Caco-2 (cell line): ENCODE measurements around the gene PLA2G2D. TPM values are rescaled to one million over a fixed set of nuclear protein-coding genes. Genes with fewer than 3 reads are reported as not detected.

ENCODE experiments used
- BruUV-seq: library from RNA; stranded (reverse); fragments of 400-500 nt; replicated peaks from 2 replicates; lab custom pipeline; 2021; lab: Mats Ljungman, UMichigan
- CTCF ChIA-PET: fragments of 300-600 bp; sonication (Branson Sonifier 250); formaldehyde crosslinking; loops from one replicate; lab custom pipeline; 2022; ENCODE audit warnings: antibody characterized with exemption; lab: Charles Lee
- POLR2A ChIA-PET: fragments of 300-600 bp; sonication (Branson Sonifier 250); formaldehyde crosslinking; loops from one replicate; lab custom pipeline; 2022; ENCODE audit warnings: antibody characterized with exemption; lab: Charles Lee
- DNase-seq, 2 experiments: peaks; one replicate each; pipeline versions ENCODE4 v3.0.0 to v3.0.0-alpha.2; 2020 to 2022
- H3K27me3 ChIP-seq: replicated peaks from 2 replicates; pipeline ENCODE4 v1.6.0; 2011; ENCODE audit warnings: low read length; ENCODE audit not compliant: control insufficient read depth, insufficient read depth
- H3K36me3 ChIP-seq: 2 replicates; pipeline ENCODE4 v1.5.1; 2011; ENCODE audit warnings: low read length; ENCODE audit not compliant: control insufficient read depth, insufficient read depth
- H3K4me1 ChIP-seq: fragments of 250-450 bp; sonication (Bioruptor Pico); 2 replicates; pipeline ENCODE4 v1.5.1; 2020; ENCODE audit warnings: mild to moderate bottlenecking
- H3K4me3 ChIP-seq: 2 replicates; pipeline ENCODE4 v1.5.1; 2011; ENCODE audit warnings: low read depth, mild to moderate bottlenecking, control low read depth, low read length
- H3K9me3 ChIP-seq: fragments of 250-450 bp; sonication (Bioruptor Pico); 2 replicates; pipeline ENCODE4 v1.5.1; 2020; ENCODE audit warnings: mild to moderate bottlenecking, moderate library complexity
- H3K27ac Mint-ChIP-seq: one replicate; pipeline ENCODE4 v1.8.0; 2022; ENCODE audit warnings: mixed read lengths; ENCODE audit not compliant: unreplicated experiment
- H3K27me3 Mint-ChIP-seq: one replicate; pipeline ENCODE4 v1.8.0; 2022; ENCODE audit warnings: mixed read lengths; ENCODE audit not compliant: insufficient read depth, unreplicated experiment
- H3K36me3 Mint-ChIP-seq: one replicate; pipeline ENCODE4 v1.8.0; 2022; ENCODE audit warnings: mild to moderate bottlenecking, mixed read lengths; ENCODE audit not compliant: insufficient read depth, unreplicated experiment
- H3K4me1 Mint-ChIP-seq: one replicate; pipeline ENCODE4 v1.8.0; 2022; ENCODE audit warnings: low read depth, mixed read lengths; ENCODE audit not compliant: unreplicated experiment
- H3K4me3 Mint-ChIP-seq: one replicate; pipeline ENCODE4 v1.8.0; 2022; ENCODE audit warnings: mild to moderate bottlenecking, moderate library complexity, mixed read lengths; ENCODE audit not compliant: unreplicated experiment
- H3K9me3 Mint-ChIP-seq: one replicate; pipeline ENCODE4 v1.8.0; 2022; ENCODE audit warnings: mixed read lengths; ENCODE audit not compliant: unreplicated experiment
- CTCF ChIP-seq, 2 experiments: fragments of 200-600 bp in 1 of 2; IDR thresholded peaks; 1 replicate in 1 of 2; 2 replicates in 1 of 2; pipeline versions ENCODE4 v1.5.1 to v1.8.0; 2011 to 2022; ENCODE audit warnings: antibody characterized with exemption in 1 of 2, control low read depth in 1 of 2, inconsistent platforms in 1 of 2, low read depth in 1 of 2, low read length in 1 of 2, mild to moderate bottlenecking in 1 of 2, moderate library complexity in 1 of 2; ENCODE audit not compliant: insufficient read depth in 1 of 2, severe bottlenecking in 1 of 2, unreplicated experiment in 1 of 2
- intact Hi-C: fragments of 100-400 bp; cut with micrococcal nuclease; formaldehyde crosslinking; loops from one replicate; pipeline ENCODE4 v1.10.0; 2022; ENCODE audit not compliant: unreplicated experiment
- total RNA-seq: library from RNA; stranded (reverse); gene quantifications from 2 replicates; pipeline ENCODE4 v1.2.3, GENCODE V29; 2022

The PLA2G2D gene
- total RNA-seq, 1 experiment from 2014 or later, result not detected

GRCh38 chr1:20138346-20138745 lies 19.0 kb upstream of the PLA2G2D start:
- Mint-ChIP-seq H3K27me3 (no peaks in the 10 kb centered on the region), H3K9me3 (no peaks in the 10 kb centered on the region), H3K36me3 (no peaks in the 10 kb centered on the region), H3K4me3 (no peak overlapping the region), H3K4me1 (no peaks in the 10 kb centered on the region), H3K27ac (no peak overlapping the region)
- Histone ChIP-seq H3K36me3 (no peaks in the 10 kb centered on the region), H3K9me3 (no peaks in the 10 kb centered on the region), H3K4me1 (no peaks in the 10 kb centered on the region), H3K27me3 (no peaks in the 10 kb centered on the region), H3K4me3 (no peak overlapping the region)
- no TSS peak for BruUV-seq
- intact Hi-C loops, result no loop called here
- ChIA-PET CTCF (no interaction called here), POLR2A (no interaction called here)
- DNase-seq, result no peak
- TF ChIP-seq CTCF (IDR thresholded peaks at IDR 0.05; ENCODE audit: insufficient read depth in 1 of 2, low read depth in 1 of 2, low read length in 1 of 2, severe bottlenecking in 1 of 2, unreplicated experiment in 1 of 2), result no peak

GRCh38 chr1:20137604-20138003 lies 18.3 kb upstream of the PLA2G2D start:
- BruUV-seq, result no TSS peak
- H3K27me3 Mint-ChIP-seq, result no peaks in the 10 kb centered on the region
- CTCF ChIA-PET, result no interaction called here
- no peaks in the 10 kb centered on the region for H3K9me3 ChIP-seq
- DNase-seq, result no peak
- no peaks in the 10 kb centered on the region for H3K36me3 Mint-ChIP-seq
- no peaks in the 10 kb centered on the region for H3K27me3 ChIP-seq
- POLR2A ChIA-PET, result no interaction called here
- no peaks in the 10 kb centered on the region for H3K9me3 Mint-ChIP-seq
- no peak for TF ChIP-seq CTCF (IDR thresholded peaks at IDR 0.05; ENCODE audit: insufficient read depth in 1 of 2, low read depth in 1 of 2, low read length in 1 of 2, severe bottlenecking in 1 of 2, unreplicated experiment in 1 of 2)
- H3K4me3 ChIP-seq, result no peak overlapping the region
- intact Hi-C loops, result no loop called here
- H3K4me1 Mint-ChIP-seq, result no peaks in the 10 kb centered on the region
- no peak overlapping the region for H3K27ac Mint-ChIP-seq
- H3K4me3 Mint-ChIP-seq, result no peak overlapping the region
- no peaks in the 10 kb centered on the region for H3K36me3 ChIP-seq
- no peaks in the 10 kb centered on the region for H3K4me1 ChIP-seq

- no peak overlapping the region for H3K4me3 ChIP-seq
- no peaks in the 10 kb centered on the region for H3K4me1 Mint-ChIP-seq
- intact Hi-C loops, result no loop called here
- H3K27me3 ChIP-seq, result no peaks in the 10 kb centered on the region
- H3K36me3 Mint-ChIP-seq, result no peaks in the 10 kb centered on the region
- no peaks in the 10 kb centered on the region for H3K27me3 Mint-ChIP-seq
- H3K36me3 ChIP-seq, result no peaks in the 10 kb centered on the region
- no peaks in the 10 kb centered on the region for H3K4me1 ChIP-seq
- CTCF ChIA-PET, result no interaction called here
- H3K9me3 ChIP-seq, result no peaks in the 10 kb centered on the region
- no TSS peak for BruUV-seq
- H3K4me3 Mint-ChIP-seq, result no peak overlapping the region
- no peak for TF ChIP-seq CTCF (IDR thresholded peaks at IDR 0.05; ENCODE audit: insufficient read depth in 1 of 2, low read depth in 1 of 2, low read length in 1 of 2, severe bottlenecking in 1 of 2, unreplicated experiment in 1 of 2)
- H3K27ac Mint-ChIP-seq, result no peak overlapping the region
- no peaks in the 10 kb centered on the region for H3K9me3 Mint-ChIP-seq
- POLR2A ChIA-PET, result no interaction called here
- no peak for DNase-seq
Observed at GRCh38 chr1:20137055-20137454, 17.7 kb upstream of the PLA2G2D start.
